ENCODE results near the gene MACROD2. TPM values are rescaled to one million over a fixed set of nuclear protein-coding genes. Genes with fewer than 3 reads are reported as not detected.

The MACROD2 gene
- total RNA-seq, 1 donor from 2014 or later: 0.23 TPM

- no peak overlapping the region for H3K4me3 ChIP-seq (ENCODE audit: low read depth, low read length)
- TF ChIP-seq CTCF (conservative IDR thresholded peaks at IDR 0.05; ENCODE audit: low read depth, low read length): no peak
- DNase-seq (ENCODE audit: low read depth): no peak
These were observed 160.0 kb downstream of the MACROD2 start for GRCh38 chr20:14155361-14155760.

GRCh38 chr20:14178528-14178927 lies 183.2 kb downstream of the MACROD2 start:
- TF ChIP-seq CTCF (conservative IDR thresholded peaks at IDR 0.05; ENCODE audit: low read depth, low read length): no peak
- DNase-seq (ENCODE audit: low read depth): no peak
- H3K4me3 ChIP-seq (ENCODE audit: low read depth, low read length): no peak overlapping the region

DNA sequence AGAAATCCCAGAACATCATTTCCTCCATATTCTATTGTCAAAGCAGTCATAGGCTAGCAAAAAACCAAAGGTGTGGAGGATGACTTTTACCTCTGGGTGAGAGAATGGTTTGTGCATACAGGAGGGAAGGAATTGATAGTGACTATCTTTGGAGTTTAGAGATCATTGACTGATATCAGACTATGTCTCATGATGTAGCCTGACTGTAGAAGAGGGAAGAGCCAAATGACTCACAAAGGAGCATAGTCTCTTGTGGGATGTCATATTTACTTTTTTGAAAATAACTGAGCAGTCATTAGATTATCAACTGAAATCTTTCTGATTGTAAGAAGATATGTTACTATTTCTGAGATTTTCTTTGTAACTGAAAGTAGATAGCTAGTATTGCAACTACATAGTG lies 183.6 kb downstream of the MACROD2 start:
- TF ChIP-seq CTCF (conservative IDR thresholded peaks at IDR 0.05; ENCODE audit: low read depth, low read length): no peak
- no peak overlapping the region for H3K4me3 ChIP-seq (ENCODE audit: low read depth, low read length)
- no peak for DNase-seq (ENCODE audit: low read depth)

- peak; percentile 55 for TF ChIP-seq CTCF (conservative IDR thresholded peaks at IDR 0.05; ENCODE audit: low read depth, low read length)
- DNase-seq (ENCODE audit: low read depth): no peak
- no peak overlapping the region for H3K4me3 ChIP-seq (ENCODE audit: low read depth, low read length)
These were observed 194.6 kb downstream of the MACROD2 start for GRCh38 chr20:14189794-14190402.

DNA sequence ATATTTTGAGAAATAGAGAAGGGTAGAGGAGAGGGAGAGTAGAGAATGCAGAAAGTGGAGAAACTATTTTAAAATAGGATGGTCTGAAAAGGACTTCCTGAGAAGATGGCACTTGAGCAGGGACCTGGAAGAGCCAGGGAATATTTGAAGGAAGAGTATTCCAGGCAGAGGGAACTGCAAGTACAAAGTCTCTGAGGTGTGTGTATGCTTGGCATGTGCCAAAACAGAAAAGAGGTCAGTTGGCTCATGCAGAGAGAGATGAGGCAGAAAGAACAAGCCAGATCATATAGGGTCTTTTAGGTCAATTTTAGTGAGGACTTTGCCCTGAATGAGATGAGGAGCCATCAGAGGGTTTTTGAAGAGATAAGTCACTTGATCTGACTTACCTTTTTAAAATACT lies 196.2 kb downstream of the MACROD2 start:
- no peak for TF ChIP-seq CTCF (conservative IDR thresholded peaks at IDR 0.05; ENCODE audit: low read depth, low read length)
- H3K4me3 ChIP-seq (ENCODE audit: low read depth, low read length): no peak overlapping the region

DNA sequence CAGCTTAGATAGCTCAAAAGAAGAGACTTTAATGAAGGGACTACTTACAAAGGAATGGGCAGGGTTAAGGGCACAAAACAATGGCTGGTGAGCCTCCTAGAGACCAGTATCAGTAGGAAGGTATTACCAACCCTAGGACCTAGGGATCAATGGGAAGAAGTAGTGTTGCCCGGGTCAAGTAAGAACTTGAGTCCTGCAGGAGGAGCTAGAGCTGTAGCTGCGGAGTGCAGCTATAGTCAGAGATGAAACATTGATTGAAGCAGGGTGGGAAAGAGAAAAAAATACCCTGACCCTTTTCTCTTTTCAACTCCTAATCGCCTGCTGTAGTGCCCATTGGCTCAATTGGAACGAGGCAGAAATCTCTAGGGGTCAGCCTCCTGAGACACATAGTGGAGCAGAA lies 198.1 kb downstream of the MACROD2 start:
- H3K4me3 ChIP-seq (ENCODE audit: low read depth, low read length): no peak overlapping the region
- TF ChIP-seq CTCF (conservative IDR thresholded peaks at IDR 0.05; ENCODE audit: low read depth, low read length): no peak
- no peak for DNase-seq (ENCODE audit: low read depth)

More for the DNA sequence above, 196.2 kb downstream of the MACROD2 start:
- DNase-seq (ENCODE audit: low read depth): no peak

- TF ChIP-seq CTCF (conservative IDR thresholded peaks at IDR 0.05; ENCODE audit: low read depth, low read length): peak; percentile 41
- H3K4me3 ChIP-seq (ENCODE audit: low read depth, low read length): no peak overlapping the region
- DNase-seq (ENCODE audit: low read depth): no peak
These were observed 198.6 kb downstream of the MACROD2 start for GRCh38 chr20:14193885-14194284.

All from epithelial cell of proximal tubule (primary cell).